Suppressor macrophage (primary cell): ENCODE measurements around the gene MT1G.

ENCODE experiments used
- DNase-seq, 4 experiments: peaks; one replicate each; pipeline ENCODE4 v3.0.0-alpha.2; 2020 to 2022

Gene MT1G

GRCh38 chr16:56662357-56663354, 5.2 kb downstream of the MT1G start:
- DNase-seq: no peak

- no peak for DNase-seq
Measured at GRCh38 chr16:56658327-56658875, 9.5 kb downstream of the MT1G start.

- DNase-seq: peak; percentile 77 to 87 (median 82)
Measured at GRCh38 chr16:56657555-56658326, 10.1 kb downstream of the MT1G start, which contains the start of gene MT1F. Gene MT1F, plus strand, starts transcription at chr16:56657959. Its CDS starts 100 bp downstream, at chr16:56658059.

DNA sequence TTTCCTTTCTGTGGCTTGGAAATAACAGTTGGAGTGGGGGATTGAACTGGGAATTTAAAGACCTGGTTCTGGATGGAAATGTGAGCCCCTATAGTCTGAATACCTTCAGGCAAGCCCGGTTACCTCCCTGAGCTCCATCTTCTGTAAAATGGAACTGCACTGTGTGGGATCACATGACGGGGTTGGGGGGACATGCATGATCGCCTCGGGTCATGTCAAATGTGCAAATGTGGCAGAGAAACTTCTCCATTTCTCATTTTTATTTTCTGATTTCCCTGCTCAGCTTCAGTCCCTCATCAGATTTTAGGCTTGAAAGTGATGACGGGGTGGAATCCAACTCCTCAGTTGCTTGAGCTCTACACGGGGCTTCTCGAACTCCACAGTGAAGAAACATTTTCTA, 14.6 kb downstream of the MT1G start:
- no peak for DNase-seq

GRCh38 chr16:56652600-56652999, 15.3 kb downstream of the MT1G start:
- no peak for DNase-seq

GRCh38 chr16:56651586-56651985, 16.3 kb downstream of the MT1G start, which contains the start of gene MT1B:
Gene MT1B, plus strand, starts transcription at chr16:56651886. Its CDS starts 68 bp downstream, at chr16:56651954.
- DNase-seq: no peak

DNA sequence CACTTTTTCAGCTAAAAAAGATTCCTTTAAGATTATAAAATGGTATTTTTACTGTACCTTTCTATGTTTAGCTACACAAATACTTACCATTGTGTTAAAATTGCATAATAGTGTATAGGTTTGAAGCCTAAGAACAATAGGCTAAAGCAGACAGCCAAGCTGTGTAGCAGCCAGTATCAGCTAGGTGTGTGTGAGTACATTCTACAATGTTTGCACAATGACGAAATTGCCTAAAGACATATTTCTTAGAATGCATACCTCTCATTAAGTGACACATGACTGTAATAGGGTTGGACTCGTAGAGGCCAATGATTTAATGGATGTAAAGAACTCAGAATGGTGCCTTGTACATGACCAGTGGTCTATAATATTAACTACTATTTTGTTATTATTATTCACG, 18.0 kb downstream of the MT1G start:
- no peak for DNase-seq

DNA sequence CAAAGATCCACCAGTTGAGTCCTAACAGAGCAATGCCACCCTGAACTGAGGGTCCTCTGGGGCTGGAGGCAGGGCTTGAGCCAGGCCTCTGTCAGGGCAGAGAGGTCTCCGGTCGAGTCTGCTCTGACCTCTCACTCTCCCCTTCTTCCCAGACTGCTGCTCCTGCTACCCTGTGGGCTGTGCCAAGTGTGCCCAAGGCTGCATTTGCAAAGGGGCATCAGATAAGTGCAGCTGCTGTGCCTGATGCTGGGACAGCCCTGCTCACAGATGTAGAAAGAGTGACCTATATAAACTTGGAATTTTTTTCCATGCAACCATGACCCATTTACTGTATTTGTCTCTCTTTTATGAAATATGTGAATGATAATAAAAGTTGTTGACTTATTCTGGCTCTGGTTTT, 18.6 kb downstream of the MT1G start:
- DNase-seq: no peak

GRCh38 chr16:56647641-56648431, 20.0 kb downstream of the MT1G start:
- no peak for DNase-seq

DNA sequence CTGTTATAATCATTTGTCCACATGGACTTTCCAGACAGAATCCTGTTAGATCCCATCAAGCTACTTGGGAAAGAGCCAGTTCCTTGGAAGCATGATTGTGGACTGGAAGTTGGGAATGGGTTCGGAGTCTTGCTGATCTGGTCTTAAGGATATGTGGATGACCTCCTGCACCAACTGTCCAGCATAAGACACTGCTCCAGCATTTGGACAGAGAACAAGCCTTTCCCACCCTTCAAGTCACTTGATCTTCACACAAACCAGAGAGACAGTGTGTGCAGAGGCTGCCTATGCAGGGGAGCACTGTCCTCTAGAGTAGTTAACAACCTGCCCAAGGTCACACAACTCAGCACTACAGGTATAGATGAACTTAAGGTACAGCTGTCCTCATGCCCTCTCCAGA, 22.0 kb downstream of the MT1G start:
- DNase-seq: no peak

GRCh38 chr16:56645311-56645710, 22.6 kb downstream of the MT1G start:
- no peak for DNase-seq

GRCh38 chr16:56643833-56644232, 24.0 kb downstream of the MT1G start:
- DNase-seq: no peak

DNA sequence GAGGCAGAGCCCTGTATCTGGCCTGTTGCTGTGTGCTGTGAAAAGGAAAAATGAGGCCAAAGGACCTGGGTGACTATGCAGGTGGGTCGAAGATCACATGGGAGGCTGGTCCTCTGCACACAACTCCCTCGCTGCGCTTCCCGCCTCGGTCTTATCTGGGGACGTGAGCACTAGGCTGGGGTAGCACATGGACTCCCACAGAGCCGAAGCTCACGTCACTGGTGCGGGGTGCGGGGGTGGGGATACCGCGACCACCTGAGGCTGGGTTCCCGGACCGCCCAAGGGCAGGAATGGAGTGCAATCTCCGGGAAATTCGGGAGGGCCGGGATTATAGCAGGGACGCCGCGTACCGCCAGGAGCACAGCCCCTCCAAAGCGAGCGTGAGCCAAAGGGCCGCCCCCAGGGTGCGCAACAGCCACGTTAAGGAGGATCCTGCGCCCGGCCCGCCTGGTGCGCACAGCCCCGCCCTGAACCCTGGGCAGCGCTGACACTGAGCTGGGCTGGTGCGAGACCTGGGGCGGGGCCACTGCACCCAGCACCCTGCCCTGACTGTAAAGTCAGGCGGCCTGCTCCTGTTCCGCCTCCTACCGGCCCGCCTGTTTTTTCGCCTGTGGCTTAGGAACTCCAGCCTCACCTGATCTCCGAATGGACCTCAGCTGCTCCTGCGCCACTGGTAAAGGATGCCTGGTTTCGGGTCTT, 24.6 kb downstream of the MT1G start:
- DNase-seq: peak; percentile 78 to 91 (median 84)

DNA sequence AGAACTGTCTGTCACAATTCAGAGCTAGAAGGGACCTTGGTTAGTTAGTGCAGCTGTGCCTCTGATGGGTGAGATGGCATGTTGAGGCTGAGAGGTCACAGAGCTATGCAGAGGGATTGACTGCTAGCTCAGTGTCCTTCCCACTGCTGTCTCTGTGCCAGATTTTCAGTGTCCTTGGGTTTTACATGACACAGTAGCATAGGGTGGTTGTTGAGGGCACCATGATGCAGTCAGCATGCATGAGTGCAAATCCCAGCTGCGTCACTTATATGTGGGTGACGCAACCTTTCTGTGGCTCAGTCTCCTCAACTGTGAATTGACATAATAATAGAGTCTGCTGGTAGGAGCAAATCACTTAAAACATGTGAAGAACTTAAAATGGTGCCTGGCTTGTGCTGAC, 26.7 kb downstream of the MT1G start:
- no peak for DNase-seq

- DNase-seq: no peak
Measured at GRCh38 chr16:56640076-56640475, 27.8 kb downstream of the MT1G start.

GRCh38 chr16:56639045-56639444, 28.8 kb downstream of the MT1G start:
- no peak for DNase-seq

DNA sequence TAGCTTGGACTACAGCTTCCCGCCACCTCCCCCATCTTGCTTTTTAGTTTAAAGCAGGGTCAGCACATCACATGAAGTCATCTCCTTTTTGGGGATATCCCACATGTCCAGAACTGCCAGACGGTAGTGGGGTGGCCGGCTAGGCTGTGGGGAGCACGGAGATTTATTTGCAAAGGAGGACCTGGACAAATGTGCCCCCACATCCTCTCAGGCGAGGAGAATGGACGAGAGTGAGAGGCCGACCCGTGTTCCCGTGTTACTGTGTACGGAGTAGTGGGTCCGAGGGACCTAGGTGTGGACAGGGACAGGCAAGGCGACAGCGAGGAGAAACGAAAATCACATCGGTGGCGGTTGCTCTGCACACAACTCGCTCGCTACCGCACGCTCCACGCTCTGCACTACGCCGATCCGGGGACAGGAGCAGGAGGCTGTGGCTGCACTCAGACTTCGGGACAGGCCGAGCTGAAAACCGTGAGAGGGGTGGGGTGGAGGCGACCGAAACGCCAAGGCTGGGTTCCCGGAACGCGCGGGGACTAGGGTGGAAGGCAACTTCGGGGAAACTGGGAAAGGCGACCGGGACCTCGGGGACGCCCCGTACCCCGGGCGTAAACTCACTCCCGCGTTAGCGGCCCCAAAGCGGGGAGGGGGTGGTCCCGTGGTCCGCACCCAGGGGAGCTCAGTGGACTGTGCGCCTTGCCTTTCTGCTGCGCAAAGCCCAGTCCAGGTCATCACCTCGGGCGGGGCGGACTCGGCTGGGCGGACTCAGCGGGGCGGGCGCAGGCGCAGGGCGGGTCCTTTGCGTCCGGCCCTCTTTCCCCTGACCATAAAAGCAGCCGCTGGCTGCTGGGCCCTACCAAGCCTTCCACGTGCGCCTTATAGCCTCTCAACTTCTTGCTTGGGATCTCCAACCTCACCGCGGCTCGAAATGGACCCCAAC, 29.8 kb downstream of the MT1G start, which contains the start of gene MT1A:
Gene MT1A, plus strand, starts transcription at position 853 of the 937 bp plus-strand sequence. Its CDS starts 73 bp downstream, at position 926.
- peak; percentile 38 to 68 (median 46) for DNase-seq

GRCh38 chr16:56636616-56637413, 31.1 kb downstream of the MT1G start:
- DNase-seq: no peak

GRCh38 chr16:56635441-56635967, 32.4 kb downstream of the MT1G start:
- DNase-seq: no peak
